Retinal pigment epithelial cell (primary cell): Measurements from ENCODE around the gene ARMCX5.

Experiments used
- DNase-seq: peaks from one replicate; pipeline ENCODE4 v3.0.0-alpha.2; 2010; ENCODE audit warnings: low read depth
- H3K4me3 ChIP-seq: 2 replicates; pipeline ENCODE4 v1.5.1; 2011; ENCODE audit warnings: mild to moderate bottlenecking, low read length, control low read depth, moderate library complexity
- CTCF ChIP-seq: conservative IDR thresholded peaks from 2 replicates; pipeline ENCODE4 v1.5.1; 2011; ENCODE audit warnings: low read depth, low read length, control low read depth, inconsistent platforms

The ARMCX5 gene

GRCh38 chrX:102651242-102652011 lies 52.1 kb downstream of the ARMCX5 start, which contains the start of gene GPRASP1:
Gene GPRASP1, plus strand, starts transcription at chrX:102651483. Its CDS starts 2,431 bp downstream, at chrX:102653914.
- DNase-seq: no peak
- TF ChIP-seq CTCF: no peak
- H3K4me3 ChIP-seq: peak within 1 kb of the TSS; percentile 52

GRCh38 chrX:102652031-102652688 lies 52.8 kb downstream of the ARMCX5 start:
- H3K4me3 ChIP-seq: peak overlapping the region; percentile 52
- no peak for DNase-seq
- TF ChIP-seq CTCF: peak; percentile 59
